Lung (tissue), 12 donors: Measurements from ENCODE around the gene LIMCH1. TPM values are rescaled to one million over a fixed set of nuclear protein-coding genes. Genes with fewer than 3 reads are reported as not detected.

Source experiments
- ATAC-seq: fragments of 200-7000 bp; cut with Tn5 transposase; one replicate; pipeline ENCODE4 v1.9.1; 2020; ENCODE audit warnings: moderate number of reproducible peaks; ENCODE audit not compliant: insufficient read depth, low FRiP score
- DNase-seq, 3 donors: peaks; one replicate each; pipeline ENCODE4 v3.0.0-alpha.2; 2013 to 2017
- H3K27ac ChIP-seq, 2 donors: one replicate each; pipeline ENCODE4 v1.5.1; 2013; ENCODE audit warnings: mild to moderate bottlenecking in 2 of 2, moderate library complexity in 2 of 2, control low read depth in 1 of 2, inconsistent platforms in 1 of 2, low read depth in 1 of 2, low read length in 1 of 2
- H3K27me3 ChIP-seq, 3 donors: one replicate each; pipeline ENCODE4 v1.5.1; 2013; ENCODE audit warnings: low read length in 2 of 3; ENCODE audit not compliant: control insufficient read depth in 3 of 3, insufficient read depth in 3 of 3
- H3K36me3 ChIP-seq, 4 donors: one replicate each; pipeline ENCODE4 v1.5.1; 2013; ENCODE audit warnings: low read length in 4 of 4, mild to moderate bottlenecking in 1 of 4, moderate library complexity in 1 of 4; ENCODE audit not compliant: control insufficient read depth in 4 of 4, insufficient read depth in 4 of 4
- H3K4me1 ChIP-seq, 5 donors: one replicate each; pipeline ENCODE4 v1.5.1; 2013; ENCODE audit warnings: low read length in 5 of 5, mild to moderate bottlenecking in 2 of 5, moderate library complexity in 1 of 5; ENCODE audit not compliant: control insufficient read depth in 5 of 5, insufficient read depth in 5 of 5
- H3K4me3 ChIP-seq: one replicate; pipeline ENCODE4 v1.5.1; 2013; ENCODE audit warnings: mild to moderate bottlenecking, control low read depth, moderate library complexity
- H3K9ac ChIP-seq, 2 donors: one replicate each; pipeline ENCODE4 v1.5.1; 2013; ENCODE audit warnings: low read length in 2 of 2, control low read depth in 1 of 2; ENCODE audit not compliant: insufficient read depth in 1 of 2
- H3K9me3 ChIP-seq, 4 donors: one replicate each; pipeline ENCODE4 v1.5.1; 2013; ENCODE audit warnings: low read length in 3 of 4, mild to moderate bottlenecking in 1 of 4, moderate library complexity in 1 of 4; ENCODE audit not compliant: control insufficient read depth in 4 of 4, insufficient read depth in 3 of 4
- CTCF ChIP-seq: IDR thresholded peaks from 2 replicates; pipeline ENCODE4 v1.5.1; 2012; ENCODE audit warnings: mild to moderate bottlenecking; ENCODE audit errors: control extremely low read depth, extremely low read depth
- WGBS, 2 donors: extraction: QIAGEN DNeasy Blood & Tissue Kit; methylation state at CpG; one replicate each; pipeline ENCODE4 v1.1.7; 2013; 5-methylcytosine and 5-hydroxymethylcytosine counted together
- polyA plus RNA-seq, 2 donors: library from polyadenylated mRNA; stranded (reverse); fragments of 200-250 nt; gene quantifications; one replicate each; pipeline ENCODE4 v1.2.1, GENCODE V29; 2013
- total RNA-seq, 2 donors: library from RNA; depleted of rRNA in 1 of 2; stranded (reverse); fragments of >200 nt in 1 of 2; gene quantifications; one replicate each; pipeline ENCODE4 v1.2.1, GENCODE V29; 2014 to 2021
- donor health status: control.
- donor health status: control.
- donor health status: Bipolar disorder and iron deficiency.
- donor health status: healthy.
- donor health status: DM: yes; HTN: yes; CAD: no.

LIMCH1 gene
- total and polyA plus RNA-seq, 4 donors: 43.4 to 299 (median 128) TPM

GRCh38 chr4:41613386-41613785 lies 75.4 kb downstream of the LIMCH1 start:
- Histone ChIP-seq H3K4me3 (no peak overlapping the region), H3K36me3 (peaks cover 0 to 11% (median 0%) of the 10 kb centered on the region in 4 donors), H3K9me3 (no peaks in the 10 kb centered on the region), H3K27me3 (no peaks in the 10 kb centered on the region), H3K4me1 (peaks cover 1 to 41% (median 11%) of the 10 kb centered on the region in 5 donors), H3K27ac (peak overlapping the region in 1 of 2 donors; percentile 69), H3K9ac (peak overlapping the region in 1 of 2 donors; percentile 71)
- ATAC-seq (no peak), DNase-seq (peak in 2 of 3 donors; percentile 38 to 50)
- no peak for TF ChIP-seq CTCF
- WGBS, 2 donors: 81 to 85% methylated on average over 15 of the region's 15 CpGs

DNA sequence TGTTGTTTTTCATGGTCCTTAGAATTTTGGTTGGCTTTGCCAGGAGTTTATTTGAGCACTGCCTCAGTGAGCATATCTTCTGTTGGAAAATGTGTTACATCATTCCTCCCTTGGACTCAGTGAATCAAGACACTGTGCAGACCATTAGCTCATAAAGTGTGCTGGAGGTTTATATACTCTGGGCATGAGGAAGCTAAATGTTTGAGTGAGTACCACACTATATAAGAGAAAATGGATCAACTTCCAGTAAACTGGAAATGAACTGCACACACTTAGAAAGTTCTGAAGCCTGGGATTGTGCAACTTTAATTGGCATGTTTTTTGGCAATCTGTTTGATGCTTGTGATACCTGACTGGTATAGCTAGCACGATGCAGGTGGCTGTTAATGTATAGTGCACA lies 75.9 kb downstream of the LIMCH1 start:
- Histone ChIP-seq H3K9ac (peak overlapping the region in 1 of 2 donors; percentile 71), H3K27ac (no peak overlapping the region), H3K4me1 (peaks cover 1 to 41% (median 11%) of the 10 kb centered on the region in 5 donors), H3K36me3 (peaks cover 0 to 7% (median under 1%) of the 10 kb centered on the region in 4 donors), H3K27me3 (no peaks in the 10 kb centered on the region), H3K9me3 (no peaks in the 10 kb centered on the region), H3K4me3 (no peak overlapping the region)
- 68 to 83% methylated on average over 1 of the region's 1 CpG for WGBS, 2 donors
- DNase-seq (peak in 2 of 3 donors; percentile 60 to 61), ATAC-seq (no peak)
- TF ChIP-seq CTCF: no peak

- Histone ChIP-seq H3K27ac (no peak overlapping the region), H3K36me3 (peaks cover 0 to 9% (median 4%) of the 10 kb centered on the region in 4 donors), H3K4me3 (no peak overlapping the region), H3K4me1 (peaks cover 1 to 41% (median 11%) of the 10 kb centered on the region in 5 donors), H3K9ac (no peak overlapping the region), H3K9me3 (no peaks in the 10 kb centered on the region), H3K27me3 (no peaks in the 10 kb centered on the region)
- 89 to 90% methylated on average over 2 of the region's 2 CpGs for WGBS, 2 donors
- ATAC-seq (no peak), DNase-seq (no peak)
- no peak for TF ChIP-seq CTCF
These were observed 76.6 kb downstream of the LIMCH1 start for GRCh38 chr4:41614519-41614918.

GRCh38 chr4:41619161-41619560 lies 81.2 kb downstream of the LIMCH1 start:
- DNase-seq (no peak), ATAC-seq (no peak)
- H3K36me3 ChIP-seq: peaks cover 0 to 22% (median 11%) of the 10 kb centered on the region in 4 donors
- H3K9ac ChIP-seq: no peak overlapping the region
- no peak overlapping the region for H3K27ac ChIP-seq
- no peak overlapping the region for H3K4me3 ChIP-seq
- peaks cover 0 to 12% (median under 1%) of the 10 kb centered on the region in 5 donors for H3K4me1 ChIP-seq
- no peaks in the 10 kb centered on the region for H3K27me3 ChIP-seq
- 91 to 94% methylated on average over 16 of the region's 16 CpGs for WGBS, 2 donors
- TF ChIP-seq CTCF: no peak
- no peaks in the 10 kb centered on the region for H3K9me3 ChIP-seq
